HG02678 (cell line): Measurements from ENCODE around the gene PLEKHA6.

Experiments
- ATAC-seq: cut with Tn5 transposase; IDR thresholded peaks from one replicate; pipeline ENCODE4 v1.9.1; 2021; ENCODE audit warnings: mild to moderate bottlenecking, moderate library complexity; ENCODE audit not compliant: unreplicated experiment

The PLEKHA6 gene

DNA sequence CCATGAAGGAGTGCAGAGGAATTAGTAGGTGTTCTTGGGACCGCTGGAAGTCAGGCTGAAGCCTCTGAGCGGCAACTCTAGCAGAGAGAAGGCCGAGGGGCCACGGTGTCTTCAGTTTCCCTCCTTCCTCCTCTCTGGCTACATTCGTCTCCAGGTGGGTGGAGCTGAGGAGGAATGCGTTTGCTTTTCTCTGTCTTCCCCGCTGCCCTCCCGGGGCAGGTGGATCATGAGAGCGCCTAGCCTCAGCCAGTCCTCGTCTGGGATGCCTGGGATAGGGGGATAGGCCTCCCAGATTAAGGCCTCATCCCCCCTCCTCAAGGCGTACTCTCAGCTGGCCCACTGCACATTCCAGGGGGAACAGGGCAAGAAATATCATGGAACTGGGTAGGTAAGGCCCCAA lies 138.5 kb downstream of the PLEKHA6 start:
- no peak for ATAC-seq

DNA sequence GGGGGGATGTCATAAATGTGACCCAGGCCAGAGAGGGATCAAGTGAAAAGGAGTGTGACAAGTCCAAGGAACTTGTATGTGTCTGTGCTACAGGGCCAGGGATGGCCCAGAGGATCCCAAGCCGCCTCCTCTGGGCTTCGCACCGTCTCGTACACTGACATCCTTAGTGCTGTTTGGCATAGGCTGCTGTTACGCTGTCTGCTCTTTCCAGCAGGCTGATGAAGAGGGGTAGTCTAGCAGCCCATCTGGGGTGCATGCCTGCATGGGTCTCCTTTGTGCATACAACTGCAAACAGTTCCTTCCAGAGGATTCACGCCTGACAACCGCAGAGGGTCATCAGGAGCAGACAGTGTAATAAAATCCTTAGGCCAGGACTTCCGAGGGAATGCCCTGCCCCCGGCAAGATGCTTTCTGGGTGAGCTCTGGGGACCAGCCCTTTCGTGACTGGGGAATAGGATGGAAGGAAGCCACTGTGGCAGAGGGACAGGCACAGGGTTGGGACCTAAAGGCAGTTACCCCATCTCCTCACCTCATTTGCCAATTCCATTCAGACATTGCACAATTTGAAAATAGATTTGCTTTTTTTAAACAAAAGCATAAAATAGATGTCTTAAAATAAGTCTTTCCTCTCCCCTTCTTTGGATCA lies 139.6 kb downstream of the PLEKHA6 start:
- ATAC-seq: no peak

DNA sequence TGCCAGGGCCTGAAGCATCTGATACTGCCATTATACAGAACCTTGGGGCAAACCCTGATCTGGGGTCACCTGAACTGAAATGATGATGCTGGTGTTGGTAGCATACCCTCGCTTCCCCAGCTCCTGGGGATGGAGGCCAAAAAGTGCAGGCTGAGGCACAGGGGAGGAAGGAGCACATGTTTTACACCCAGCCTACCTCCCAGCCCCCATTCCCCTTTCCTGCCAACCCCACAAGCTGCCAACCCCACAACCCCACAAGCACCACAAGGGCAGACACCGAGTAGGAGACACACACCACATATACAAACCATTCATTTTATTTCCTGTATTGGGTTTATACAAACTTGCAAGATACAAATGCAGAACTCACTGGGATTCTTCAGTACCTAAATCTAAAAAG lies 141.2 kb downstream of the PLEKHA6 start:
- no peak for ATAC-seq

DNA sequence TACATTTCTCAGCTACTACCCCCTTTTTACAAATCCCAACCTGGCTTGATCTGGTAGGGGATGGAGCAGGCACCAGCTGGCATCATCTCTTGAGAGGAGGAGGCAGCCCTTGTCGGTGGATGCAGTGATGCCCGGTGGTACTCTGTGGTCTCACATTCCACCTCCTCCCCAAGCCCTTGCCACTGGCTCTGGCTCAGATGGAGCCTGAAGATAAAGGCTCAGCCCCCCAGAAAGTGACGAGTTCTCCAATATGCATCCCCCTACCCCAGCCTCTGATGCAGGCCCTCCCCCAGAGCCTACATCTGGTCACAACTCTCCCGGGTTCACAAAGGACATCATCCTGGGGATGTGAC lies 142.1 kb downstream of the PLEKHA6 start:
- no peak for ATAC-seq

DNA sequence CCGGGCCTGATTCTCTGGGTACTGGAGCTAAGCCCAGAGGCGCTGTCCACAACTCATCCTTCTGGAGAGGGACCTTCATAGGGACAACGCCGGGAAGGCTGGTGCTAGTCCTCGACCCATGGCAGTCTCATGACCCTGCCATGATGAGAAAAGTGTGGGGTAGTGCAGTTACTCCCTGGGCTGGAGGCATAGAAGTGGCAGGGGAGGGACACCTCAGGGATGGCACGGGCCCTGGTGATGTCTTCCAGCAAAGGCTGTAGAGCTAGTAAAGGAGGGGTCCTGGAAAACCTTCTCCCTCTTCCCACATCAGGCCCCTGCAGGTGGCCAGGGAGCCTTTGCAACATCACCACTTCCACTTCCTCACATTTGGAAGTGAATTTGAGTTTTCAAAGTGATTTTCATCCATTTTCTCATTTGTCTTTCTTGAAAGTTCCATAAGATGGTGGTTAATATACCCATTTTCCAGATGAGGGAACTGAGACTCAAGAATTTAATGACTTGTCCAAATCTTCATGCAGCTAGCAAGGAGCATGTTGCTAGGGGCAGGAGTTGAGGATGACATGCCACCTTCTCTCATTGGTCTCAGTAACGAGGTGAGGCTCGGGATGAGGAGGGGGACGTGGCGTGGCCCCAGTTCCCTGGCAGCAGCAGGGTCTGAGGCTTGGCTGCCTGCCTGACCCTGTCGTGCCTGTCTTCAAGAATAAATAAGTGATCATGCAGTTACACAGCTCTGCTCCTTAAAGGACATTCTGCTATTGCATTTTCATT lies 142.7 kb downstream of the PLEKHA6 start:
- ATAC-seq: no peak

DNA sequence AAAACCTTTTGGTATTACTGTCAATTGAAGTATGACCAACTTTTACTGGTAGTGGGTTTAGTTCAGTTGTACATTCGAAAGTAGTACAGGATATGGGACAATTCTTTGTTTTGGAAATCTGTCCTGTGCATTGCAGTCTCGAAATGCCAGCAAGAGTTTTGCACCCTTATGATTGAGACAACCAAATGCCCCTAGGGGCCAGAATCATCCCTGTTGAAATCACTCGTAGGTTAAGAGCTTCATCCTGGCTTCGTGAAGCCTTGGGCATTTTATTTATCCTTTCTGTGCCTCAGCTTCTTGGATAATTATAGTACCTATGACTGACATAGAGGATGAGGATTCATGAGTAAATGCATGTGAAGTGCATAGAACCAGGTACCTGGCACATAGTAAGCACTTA lies 143.5 kb downstream of the PLEKHA6 start:
- ATAC-seq: no peak

DNA sequence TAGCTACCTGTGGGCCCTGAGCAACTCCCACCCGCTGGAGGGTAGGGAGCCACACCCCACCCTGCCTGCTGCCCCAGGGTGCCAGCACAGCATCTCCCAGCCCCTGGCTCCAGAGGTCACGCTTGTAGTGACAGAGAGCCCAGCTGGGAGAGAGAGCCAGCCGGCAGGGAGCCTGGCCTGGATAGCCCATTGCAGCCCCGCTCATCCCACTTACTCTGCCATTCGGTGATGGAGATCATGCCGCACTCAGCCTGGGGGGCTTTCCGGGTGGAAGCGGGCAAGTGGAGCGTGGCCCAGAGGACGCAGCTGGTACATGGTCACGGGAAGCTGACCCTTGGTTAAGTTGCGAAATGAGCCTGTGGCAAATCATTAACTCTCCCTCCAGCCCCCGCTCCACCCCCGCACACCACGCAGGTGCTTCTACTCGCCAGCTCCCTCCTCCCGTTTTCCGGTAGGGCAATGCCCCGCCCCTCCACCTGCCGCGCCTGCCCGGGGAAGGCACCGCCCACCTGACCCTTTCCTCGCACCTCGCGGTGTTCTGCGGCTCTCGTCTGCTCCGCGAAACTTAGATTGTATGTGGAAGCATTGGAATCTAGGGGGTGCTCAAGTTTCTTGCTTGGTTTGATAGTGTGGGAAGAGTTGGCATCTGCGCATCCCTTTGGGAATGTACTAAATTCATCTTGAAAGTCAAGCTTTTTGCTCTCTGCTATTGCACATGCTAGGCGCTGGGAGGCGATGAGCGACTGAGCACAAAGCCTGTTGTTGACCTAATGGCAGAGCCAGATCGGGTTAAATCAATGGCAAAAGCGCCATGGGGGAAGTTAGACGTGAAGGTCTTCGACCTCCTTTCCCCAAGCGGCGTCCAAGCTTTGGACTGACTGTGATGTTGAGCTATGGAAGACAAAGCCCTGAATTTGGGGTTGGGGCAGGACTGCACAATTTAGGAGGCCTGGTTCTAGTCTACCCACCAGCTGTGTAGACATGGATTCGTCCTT lies 145.8 kb downstream of the PLEKHA6 start, which contains the start of gene GOLT1A:
Gene GOLT1A, minus strand, starts transcription at position 321 of the 995 bp plus-strand sequence. Its CDS starts 82 bp downstream, at position 239.
- peak; percentile 84 for ATAC-seq

DNA sequence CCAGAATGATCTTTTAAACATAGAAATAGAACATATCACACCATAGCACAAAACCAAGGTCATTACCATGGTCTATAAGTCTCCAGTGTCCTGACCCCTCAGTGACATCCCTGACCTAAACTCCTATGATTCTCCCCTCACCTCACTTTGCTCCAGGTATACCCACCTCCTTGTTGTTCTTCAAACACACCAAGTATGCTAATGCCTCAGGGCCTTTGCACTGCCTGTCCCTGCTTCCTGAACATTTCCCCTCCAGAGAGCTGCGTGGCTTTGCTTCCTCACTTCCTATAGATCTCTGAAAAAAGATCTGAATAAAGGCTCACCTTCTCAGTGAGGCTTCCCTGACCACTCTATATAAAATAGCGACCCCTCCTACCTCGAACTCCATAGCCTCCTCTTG lies 147.0 kb downstream of the PLEKHA6 start:
- no peak for ATAC-seq

DNA sequence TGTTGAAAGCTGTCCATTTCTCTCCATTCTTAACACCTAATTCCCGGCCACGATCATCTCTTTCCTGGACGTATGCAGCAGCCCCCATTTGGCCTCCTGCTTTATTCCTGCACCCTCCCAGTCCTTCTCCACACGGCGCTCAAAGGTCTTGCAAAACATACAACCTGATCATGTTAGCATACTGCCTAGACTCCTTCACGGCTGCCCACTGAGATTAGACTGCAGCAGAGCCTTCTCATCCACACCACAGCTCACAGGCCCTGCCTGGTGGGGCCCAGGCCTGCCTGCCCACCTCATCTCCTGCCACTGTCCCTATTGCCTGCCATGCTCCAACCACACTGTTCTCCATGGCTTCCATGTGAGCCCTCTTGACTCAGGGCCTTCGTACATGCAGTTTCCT lies 148.7 kb downstream of the PLEKHA6 start:
- no peak for ATAC-seq

DNA sequence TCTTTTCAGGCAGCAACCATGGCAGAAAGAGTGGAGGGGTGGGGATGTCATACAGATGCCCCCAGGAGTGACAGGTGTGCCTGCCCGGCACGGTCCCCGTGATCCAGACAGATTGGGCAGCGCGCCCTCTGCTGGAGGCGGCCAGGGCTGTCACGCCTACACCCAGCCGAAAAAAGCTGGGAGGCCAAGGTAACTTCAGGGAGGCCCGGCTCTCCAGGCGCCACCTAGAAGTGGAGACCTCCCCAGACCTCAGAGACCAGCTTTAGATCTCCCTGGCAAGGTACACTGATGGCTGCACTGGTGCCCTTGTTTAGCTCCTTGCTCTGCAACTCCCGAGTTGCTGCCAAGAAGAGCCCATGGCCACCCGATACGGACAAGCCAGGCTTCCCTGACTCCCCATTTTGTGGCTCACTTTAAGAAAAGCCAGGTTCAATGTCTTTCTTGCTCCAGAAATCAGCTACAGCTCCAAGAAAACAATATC lies 152.6 kb downstream of the PLEKHA6 start:
- peak; percentile 66 for ATAC-seq

DNA sequence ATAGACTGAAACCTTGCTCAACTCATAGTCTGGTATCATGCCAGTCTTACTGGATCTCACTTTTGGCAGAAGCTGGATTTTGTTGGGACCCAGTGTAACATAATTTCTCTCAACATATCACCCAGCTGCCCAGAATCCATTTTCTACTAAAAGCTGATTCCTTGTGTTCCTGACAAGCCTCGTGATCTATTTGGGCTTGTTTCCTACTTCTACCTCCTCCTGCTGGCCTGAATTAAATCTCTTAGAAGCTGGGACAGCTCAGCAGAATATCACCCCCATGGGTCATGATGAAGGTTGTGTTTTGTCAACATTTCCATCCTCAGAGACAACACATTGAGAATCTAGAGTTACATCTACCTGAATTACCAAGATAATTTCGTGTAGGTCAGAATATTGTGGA lies 153.6 kb downstream of the PLEKHA6 start:
- no peak for ATAC-seq

DNA sequence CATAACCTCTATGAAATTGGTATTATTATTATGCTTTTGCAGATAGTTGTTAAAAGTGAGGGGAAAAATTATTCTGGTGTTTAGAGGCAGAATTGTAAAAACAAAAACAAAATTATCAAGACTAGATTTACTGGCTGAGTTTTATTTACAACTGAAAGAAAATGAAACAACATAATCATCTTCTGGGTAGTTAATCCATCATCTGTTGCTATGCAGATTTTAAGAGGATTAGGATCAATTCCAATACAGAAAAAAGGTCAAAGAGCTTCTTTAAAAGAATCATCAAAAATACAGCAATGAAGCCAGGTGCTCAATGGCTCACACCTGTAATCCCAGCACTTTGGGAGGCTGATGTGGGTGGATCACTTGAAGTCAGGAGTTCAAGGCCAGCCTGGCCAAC lies 154.2 kb downstream of the PLEKHA6 start:
- ATAC-seq: no peak

DNA sequence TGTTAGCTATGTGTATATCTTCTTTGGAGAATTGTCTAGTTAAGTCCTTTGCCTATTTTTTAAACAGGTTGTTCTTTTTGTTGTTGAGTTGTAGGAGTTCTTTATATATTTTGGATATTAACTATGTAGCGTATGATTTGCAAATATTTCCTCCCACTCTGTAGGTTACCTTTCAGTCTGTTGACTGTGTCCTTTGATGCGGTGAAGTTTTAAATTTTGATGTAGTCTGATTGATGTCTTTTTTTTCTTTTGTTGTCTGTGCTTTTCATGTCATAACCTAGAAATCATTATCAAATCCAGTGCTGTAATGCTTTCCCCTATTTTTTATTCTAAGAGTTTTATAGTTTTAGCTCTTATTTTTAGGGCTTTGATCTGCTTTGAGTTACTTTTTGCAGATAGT lies 154.8 kb downstream of the PLEKHA6 start:
- ATAC-seq: no peak

DNA sequence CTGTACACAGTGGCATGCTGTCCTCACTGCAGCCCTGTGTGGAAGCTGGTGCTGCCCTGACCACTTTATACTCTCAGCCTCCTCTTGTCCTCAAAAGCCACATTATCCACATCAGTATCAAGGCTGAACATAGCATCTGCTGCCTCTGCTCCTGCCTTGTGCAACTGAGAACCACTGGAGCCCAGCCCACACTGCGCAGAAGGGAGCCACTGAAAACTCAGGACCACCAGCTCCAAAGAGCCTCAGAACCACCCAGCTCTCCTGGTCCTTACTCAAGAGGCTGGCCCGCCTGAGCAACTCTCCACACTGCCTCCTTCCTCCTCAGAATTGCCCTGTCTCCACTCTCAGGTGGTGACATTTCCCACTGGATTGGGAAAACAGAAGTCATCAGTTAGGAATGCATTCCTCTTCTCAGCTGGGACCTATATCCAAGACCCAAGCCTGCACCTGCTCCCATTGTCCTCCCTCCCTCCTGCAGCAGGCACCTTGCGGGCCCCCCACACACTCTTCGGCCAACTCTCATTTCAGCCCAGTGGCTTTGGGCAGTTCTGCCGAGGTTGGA lies 156.4 kb downstream of the PLEKHA6 start:
- ATAC-seq: no peak

DNA sequence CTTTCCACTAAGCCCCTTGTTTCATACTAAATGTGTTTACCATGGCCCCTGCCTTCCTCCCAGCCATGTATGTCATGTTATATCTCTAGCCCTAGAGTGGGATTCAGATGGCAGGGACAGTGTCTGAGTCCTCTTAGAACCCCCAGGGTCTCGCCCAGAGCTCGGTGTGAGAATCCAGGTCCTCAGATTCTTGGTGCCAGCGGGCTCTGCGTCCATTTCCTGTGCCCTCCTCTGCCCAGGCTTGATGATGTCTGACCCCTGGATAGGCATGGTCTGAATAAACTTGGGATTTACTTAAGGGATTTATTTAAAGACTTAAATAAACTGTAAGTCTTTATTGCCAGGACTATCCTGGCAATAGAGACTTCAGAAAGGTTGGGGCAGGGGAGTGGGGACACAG lies 157.2 kb downstream of the PLEKHA6 start:
- no peak for ATAC-seq

DNA sequence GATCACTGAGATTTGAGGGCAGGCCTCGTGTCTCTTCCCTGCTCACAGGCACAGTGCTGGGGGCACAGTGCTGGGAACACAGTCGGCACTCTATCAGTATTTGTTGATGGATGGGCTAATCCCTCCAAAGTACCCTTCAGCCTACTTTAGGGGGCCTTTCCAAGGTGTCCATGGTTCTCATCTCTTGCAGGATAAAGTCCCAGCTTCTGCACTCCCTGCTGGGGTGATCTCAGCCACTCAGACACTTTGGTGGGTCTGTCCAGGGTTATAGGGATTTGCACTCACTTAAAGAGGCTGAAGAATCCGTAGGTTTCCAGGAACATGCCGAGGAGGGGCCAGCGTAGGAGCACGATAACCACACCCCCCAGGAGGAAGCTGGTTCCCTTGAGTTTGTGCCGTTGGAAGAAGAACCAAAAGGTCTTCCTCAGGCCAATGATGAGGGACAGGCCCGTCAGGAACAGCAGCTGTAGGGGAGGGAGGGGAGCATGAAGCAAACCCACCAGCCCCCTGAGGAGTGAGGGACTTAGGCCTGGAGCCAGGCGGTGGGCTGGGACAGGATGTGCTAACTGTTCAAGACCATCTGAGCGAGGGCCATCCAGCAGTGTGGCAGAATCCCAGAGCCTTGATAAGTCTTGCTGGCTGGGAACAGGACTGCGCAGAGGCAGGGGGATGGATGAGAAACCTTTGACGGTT lies 158.2 kb downstream of the PLEKHA6 start:
- no peak for ATAC-seq

DNA sequence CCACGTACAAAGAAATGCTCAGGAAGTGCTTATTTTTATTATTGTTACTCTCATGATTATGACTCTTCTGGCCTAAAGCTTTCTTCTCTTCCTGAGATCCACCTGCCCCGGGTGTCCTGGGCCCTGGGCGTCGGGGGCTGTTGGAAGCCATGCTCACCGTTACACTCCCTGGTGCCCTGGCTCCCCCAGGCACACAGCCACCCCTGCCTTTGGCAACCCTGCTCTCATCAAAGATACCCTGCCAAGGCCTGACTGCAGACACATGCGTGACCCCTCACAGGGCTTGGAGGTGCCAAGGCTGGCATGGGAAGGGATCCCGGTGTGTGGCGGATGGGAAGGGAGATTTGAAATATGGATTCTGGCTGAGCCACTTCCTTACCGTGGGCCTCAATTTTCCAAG lies 160.2 kb downstream of the PLEKHA6 start:
- ATAC-seq: no peak

DNA sequence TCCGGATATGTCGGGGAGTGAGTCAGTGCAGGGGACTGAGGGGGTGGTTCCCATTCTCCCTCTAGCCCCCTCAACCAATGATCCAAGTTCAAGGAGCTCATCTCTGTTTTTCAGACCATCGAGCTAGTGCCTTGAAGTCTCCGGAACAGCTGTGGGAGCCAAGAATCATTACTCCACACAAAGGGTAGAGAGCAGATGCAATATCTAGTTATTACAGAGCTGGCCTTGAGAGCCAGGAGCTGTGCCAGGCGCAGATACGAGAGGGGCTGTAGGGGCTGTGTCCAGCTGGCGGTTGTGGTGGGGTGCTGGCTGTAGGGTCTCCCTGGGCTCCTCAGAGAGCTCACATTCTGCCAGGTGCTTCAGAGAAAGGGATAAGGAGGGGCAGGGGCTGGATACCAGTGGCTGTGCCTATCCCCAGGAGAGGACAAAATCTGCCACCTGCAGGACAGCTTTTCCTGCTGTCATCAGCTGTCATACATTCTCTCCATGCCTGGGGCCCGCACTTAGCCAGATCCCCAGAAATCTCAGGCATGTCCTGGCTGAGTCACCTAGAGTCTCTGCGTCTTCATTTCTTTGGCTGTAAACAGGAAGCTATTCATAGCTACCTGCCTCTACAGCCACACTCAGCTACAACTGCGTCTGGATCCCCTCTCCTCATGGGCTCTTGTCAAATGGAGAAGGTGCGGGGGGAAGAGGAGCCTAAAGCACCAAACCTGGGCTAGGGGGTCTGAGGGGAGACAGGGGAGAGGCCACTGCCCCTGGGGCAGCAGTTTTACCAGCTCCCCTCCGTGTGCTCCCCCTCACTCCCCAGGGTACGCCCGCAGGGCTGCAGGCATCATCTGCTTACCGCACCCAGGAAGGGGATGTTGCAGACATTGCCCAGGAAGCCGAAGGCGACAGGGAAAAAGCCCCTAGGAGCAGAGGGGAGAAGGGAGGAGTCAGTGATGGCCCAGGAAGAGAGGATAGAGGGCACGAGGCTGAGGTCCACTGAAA lies 161.1 kb downstream of the PLEKHA6 start:
- no peak for ATAC-seq

DNA sequence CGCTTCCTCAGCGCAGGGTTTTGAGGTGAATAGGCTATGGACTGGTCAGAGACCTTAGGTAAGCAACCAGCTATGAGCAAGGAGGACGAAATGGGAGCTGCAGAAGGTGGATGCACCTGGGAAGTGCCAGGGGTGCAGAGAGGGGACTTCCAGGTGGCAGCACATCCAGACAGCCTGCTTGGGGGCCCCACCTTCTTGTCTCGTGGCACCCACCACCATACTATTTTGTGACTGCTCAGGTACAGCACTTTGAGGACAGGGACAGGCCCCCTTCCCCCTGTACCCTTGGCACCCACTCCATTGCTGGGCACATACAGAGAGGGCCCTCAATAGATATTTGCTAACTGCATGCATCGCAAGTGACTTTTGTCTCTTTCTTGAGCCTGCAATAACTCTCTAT lies 162.7 kb downstream of the PLEKHA6 start:
- no peak for ATAC-seq
